ENCODE results near the gene MPP2. TPM values are rescaled to one million over a fixed set of nuclear protein-coding genes. Genes with fewer than 3 reads are reported as not detected.

The MPP2 gene
- total and polyA plus RNA-seq, 8 donors, result 0.43 to 6.4 (median 1.8) TPM

DNA sequence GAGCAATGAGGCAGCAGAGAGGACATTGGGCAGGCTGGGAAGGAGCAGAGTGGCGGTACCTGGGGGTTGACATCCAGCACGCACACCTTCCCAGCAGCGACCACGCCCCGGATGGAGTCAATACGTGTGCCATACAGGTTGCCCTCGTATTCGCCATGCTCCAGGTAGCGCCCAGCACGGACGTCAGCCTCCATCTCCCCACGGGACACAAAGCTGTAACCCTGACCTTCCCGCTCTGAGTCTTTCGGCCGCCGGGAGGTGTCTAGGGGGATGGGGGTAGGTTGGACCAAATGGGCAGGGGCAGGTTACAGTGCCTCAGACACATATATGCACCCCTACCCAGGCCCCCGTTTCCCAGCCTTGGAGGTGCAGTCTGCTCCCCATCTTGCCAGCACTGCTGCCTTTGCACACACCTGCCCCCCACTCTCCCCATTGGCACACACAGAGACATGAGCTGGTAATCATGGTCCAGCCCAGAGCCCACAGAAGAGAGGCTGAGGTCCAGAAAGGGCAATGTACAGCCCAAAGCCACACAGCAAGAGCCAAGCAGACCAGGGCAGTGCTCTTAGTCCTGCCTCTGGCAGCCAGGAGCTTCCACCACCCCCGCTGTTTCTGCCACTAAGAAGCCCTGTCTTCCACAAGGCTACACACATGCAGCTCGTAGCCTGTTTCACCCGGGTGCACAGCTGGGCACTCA lies 27.5 kb downstream of the MPP2 start:
- peaks cover 0 to 60% (median 27%) of the 10 kb centered on the region in 4 donors for H3K36me3 ChIP-seq
- intact Hi-C loops (cut with DNase I; ENCODE audit: low total_unique reads), result no loop called here
- no peak overlapping the region for H3K27ac ChIP-seq
- no peak for DNase-seq
- no peaks in the 10 kb centered on the region for H3K27me3 ChIP-seq
- peaks cover 0 to 17% (median 5%) of the 10 kb centered on the region in 4 donors for H3K4me1 ChIP-seq
- WGBS, 5 donors, result 83 to 90% (median 85%) methylated on average over 17 to 20 of the region's 20 CpGs
- H3K4me3 ChIP-seq, result no peak overlapping the region
- TF ChIP-seq POLR2AphosphoS5 (IDR thresholded peaks at IDR 0.05) (no peak), CTCF (IDR thresholded peaks at IDR 0.05) (no peak), POLR2A (IDR thresholded peaks at IDR 0.05) (no peak), EP300 (IDR thresholded peaks at IDR 0.05) (no peak)
- H3K9me3 ChIP-seq, result no peaks in the 10 kb centered on the region

- Histone ChIP-seq H3K27me3 (no peaks in the 10 kb centered on the region), H3K4me1 (peaks cover 0 to 29% (median 5%) of the 10 kb centered on the region in 4 donors), H3K27ac (no peak overlapping the region), H3K4me3 (no peak overlapping the region), H3K36me3 (peaks cover 0 to 58% (median 27%) of the 10 kb centered on the region in 4 donors), H3K9me3 (no peaks in the 10 kb centered on the region)
- WGBS, 5 donors, result 17 to 25% (median 19%) methylated on average over 9 to 13 of the region's 13 CpGs
- TF ChIP-seq POLR2AphosphoS5 (IDR thresholded peaks at IDR 0.05) (peak in 1 of 3 donors; percentile 35), CTCF (IDR thresholded peaks at IDR 0.05) (peak in 6 of 7 experiments; percentile 47 to 98 (median 90)), EP300 (IDR thresholded peaks at IDR 0.05) (no peak), POLR2A (IDR thresholded peaks at IDR 0.05) (no peak)
- intact Hi-C loops (cut with DNase I; ENCODE audit: low total_unique reads), result no loop called here
- DNase-seq, result peak; percentile 75 to 92
Observed at GRCh38 chr17:43878260-43879175, 28.8 kb downstream of the MPP2 start.

GRCh38 chr17:43877451-43878155 lies 29.7 kb downstream of the MPP2 start:
- 92 to 98% (median 95%) methylated on average over 4 to 10 of the region's 10 CpGs for WGBS, 5 donors
- no peak overlapping the region for H3K27ac ChIP-seq
- peaks cover 0 to 30% (median 5%) of the 10 kb centered on the region in 4 donors for H3K4me1 ChIP-seq
- no peaks in the 10 kb centered on the region for H3K27me3 ChIP-seq
- no peak overlapping the region for H3K4me3 ChIP-seq
- DNase-seq, result no peak
- H3K36me3 ChIP-seq, result peaks cover 0 to 48% (median 24%) of the 10 kb centered on the region in 4 donors
- intact Hi-C loops (cut with DNase I; ENCODE audit: low total_unique reads), result no loop called here
- TF ChIP-seq POLR2AphosphoS5 (IDR thresholded peaks at IDR 0.05), result no peak
- no peak for TF ChIP-seq POLR2A (IDR thresholded peaks at IDR 0.05)
- no peak for TF ChIP-seq CTCF (IDR thresholded peaks at IDR 0.05)
- TF ChIP-seq EP300 (IDR thresholded peaks at IDR 0.05), result no peak
- no peaks in the 10 kb centered on the region for H3K9me3 ChIP-seq

DNA sequence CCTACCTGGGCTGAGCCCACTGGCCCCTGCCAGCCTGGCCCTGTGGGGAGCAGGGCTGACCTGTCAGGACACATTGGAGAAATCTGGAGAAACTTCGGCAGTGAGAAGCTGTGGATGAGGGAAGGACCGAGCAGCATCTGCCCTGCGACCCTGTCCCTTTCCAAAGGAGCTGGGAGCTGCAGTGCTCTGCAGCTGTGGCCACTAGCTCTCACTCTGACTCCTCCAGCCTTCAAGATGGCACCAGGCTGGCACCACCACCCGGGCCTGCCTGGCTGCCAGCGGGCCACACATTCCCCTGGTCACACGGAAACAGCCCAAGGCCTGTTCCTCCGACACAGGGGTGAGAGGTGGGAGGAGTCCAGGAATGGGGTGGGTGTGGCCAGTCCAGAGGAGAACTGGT lies 30.3 kb downstream of the MPP2 start:
- Histone ChIP-seq H3K9me3 (no peaks in the 10 kb centered on the region), H3K36me3 (peaks cover 0 to 43% (median 20%) of the 10 kb centered on the region in 4 donors), H3K4me1 (peaks cover 0 to 30% (median 6%) of the 10 kb centered on the region in 4 donors), H3K27ac (no peak overlapping the region), H3K27me3 (no peaks in the 10 kb centered on the region), H3K4me3 (no peak overlapping the region)
- TF ChIP-seq CTCF (IDR thresholded peaks at IDR 0.05) (no peak), POLR2A (IDR thresholded peaks at IDR 0.05) (no peak), EP300 (IDR thresholded peaks at IDR 0.05) (no peak), POLR2AphosphoS5 (IDR thresholded peaks at IDR 0.05) (no peak)
- DNase-seq, result no peak
- 59 to 88% (median 87%) methylated on average over 4 to 7 of the region's 7 CpGs for WGBS, 5 donors
- intact Hi-C loops (cut with DNase I; ENCODE audit: low total_unique reads), result no loop called here

Data from stomach (tissue), 9 donors.